Breast epithelium (tissue), 4 donors: ENCODE measurements around the gene SPRN. TPM values are rescaled to one million over a fixed set of nuclear protein-coding genes. Genes with fewer than 3 reads are reported as not detected.

ENCODE experiments used
- DNase-seq, 2 donors: peaks; one replicate each; pipeline ENCODE4 v3.0.0-alpha.2; 2019; ENCODE audit warnings: low spot score in 2 of 2
- H3K27ac ChIP-seq, 2 donors: fragments of 200-600 bp; sonication (generic) in 1 of 2; one replicate each; pipeline ENCODE4 v1.5.1; 2016 to 2019; ENCODE audit warnings: mild to moderate bottlenecking in 1 of 2
- H3K27me3 ChIP-seq, 2 donors: fragments of 200-600 bp; sonication (generic) in 1 of 2; one replicate each; pipeline versions ENCODE4 v1.5.1 to v1.6.0; 2017 to 2019; ENCODE audit warnings: control low read depth in 1 of 2, mild to moderate bottlenecking in 1 of 2
- H3K36me3 ChIP-seq: fragments of 200-600 bp; one replicate; pipeline ENCODE4 v1.5.1; 2019
- H3K4me1 ChIP-seq, 2 donors: fragments of 200-600 bp; sonication (generic); one replicate each; pipeline ENCODE4 v1.5.1; 2016 to 2019; ENCODE audit warnings: control low read depth in 1 of 2
- H3K4me3 ChIP-seq, 3 donors: fragments of 200-600 bp; sonication (generic); 1 replicate in 2 of 3; 2 replicates in 1 of 3; pipeline ENCODE4 v1.5.1; 2016 to 2019; ENCODE audit warnings: mild to moderate bottlenecking in 3 of 3, moderate library complexity in 2 of 3
- H3K9me3 ChIP-seq, 2 donors: fragments of 200-600 bp; sonication (generic) in 1 of 2; one replicate each; pipeline ENCODE4 v1.5.1; 2016 to 2019; ENCODE audit warnings: control low read depth in 1 of 2
- POLR2A ChIP-seq: fragments of 450-650 bp; IDR thresholded peaks from one replicate; pipeline ENCODE4 v1.6.1; 2016; ENCODE audit warnings: antibody characterized with exemption, mild to moderate bottlenecking, moderate library complexity
- POLR2AphosphoS5 ChIP-seq, 3 donors: sonication (generic); formaldehyde crosslinking; IDR thresholded peaks; one replicate each; pipeline ENCODE4 v1.6.1; 2017; ENCODE audit warnings: antibody characterized with exemption in 3 of 3
- intact Hi-C: fragments of 100-400 bp; cut with DNase I; formaldehyde crosslinking; loops from one replicate; pipeline ENCODE4 v1.15.1; 2023; ENCODE audit warnings: low total_unique reads
- total RNA-seq, 3 donors: library from RNA; depleted of rRNA; stranded (reverse); fragments of >200 nt; gene quantifications; one replicate each; pipeline ENCODE4 v1.1.0, GENCODE V29; 2016
- TF ChIP-seq, protein P1 (sequence below), 3 donors: fragments of 450-650 bp; IDR thresholded peaks; one replicate each; pipeline ENCODE4 v1.5.1; 2016 to 2017; ENCODE audit warnings: antibody characterized with exemption in 3 of 3, mild to moderate bottlenecking in 3 of 3, moderate library complexity in 3 of 3

SPRN gene
- total RNA-seq, 3 donors from 2014 or later, result 0.33 TPM; not detected in 2

DNA sequence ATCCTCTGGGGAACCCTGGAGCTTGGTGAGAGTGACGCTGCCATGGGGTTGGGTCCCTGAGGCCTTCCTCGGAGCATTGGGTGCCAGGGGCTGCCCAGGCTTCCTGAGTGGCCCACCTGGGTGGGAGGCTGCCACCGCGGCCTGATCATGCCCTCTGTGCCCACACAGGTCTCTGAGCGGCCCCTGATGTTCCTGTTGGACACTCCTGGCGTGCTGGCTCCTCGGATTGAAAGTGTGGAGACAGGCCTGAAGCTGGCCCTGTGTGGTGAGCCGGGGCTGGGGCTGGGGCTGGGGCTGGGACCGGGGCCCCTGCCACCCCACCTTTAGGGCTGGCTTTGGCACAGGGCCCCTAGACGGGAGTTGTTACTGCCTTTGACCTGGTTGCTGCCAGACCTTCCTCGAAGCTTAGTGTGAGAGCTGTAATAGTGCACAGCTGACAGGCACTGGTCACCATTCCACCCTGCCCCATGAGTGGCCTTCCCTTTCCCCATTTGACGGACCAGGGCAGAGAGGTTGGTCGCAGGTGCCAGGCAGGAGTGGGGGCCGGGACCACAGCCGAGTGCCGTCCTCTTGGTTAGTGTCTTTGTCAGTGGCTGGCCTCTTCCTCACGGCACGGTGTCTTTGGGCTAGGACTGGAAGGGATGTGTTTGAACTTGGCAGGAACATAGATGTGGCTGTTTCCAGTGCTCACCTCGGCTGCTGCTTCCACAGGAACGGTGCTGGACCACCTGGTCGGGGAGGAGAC lies 22.3 kb downstream of the SPRN start:
- TF ChIP-seq POLR2AphosphoS5 (IDR thresholded peaks at IDR 0.05), result no peak
- TF ChIP-seq, protein P1, sequence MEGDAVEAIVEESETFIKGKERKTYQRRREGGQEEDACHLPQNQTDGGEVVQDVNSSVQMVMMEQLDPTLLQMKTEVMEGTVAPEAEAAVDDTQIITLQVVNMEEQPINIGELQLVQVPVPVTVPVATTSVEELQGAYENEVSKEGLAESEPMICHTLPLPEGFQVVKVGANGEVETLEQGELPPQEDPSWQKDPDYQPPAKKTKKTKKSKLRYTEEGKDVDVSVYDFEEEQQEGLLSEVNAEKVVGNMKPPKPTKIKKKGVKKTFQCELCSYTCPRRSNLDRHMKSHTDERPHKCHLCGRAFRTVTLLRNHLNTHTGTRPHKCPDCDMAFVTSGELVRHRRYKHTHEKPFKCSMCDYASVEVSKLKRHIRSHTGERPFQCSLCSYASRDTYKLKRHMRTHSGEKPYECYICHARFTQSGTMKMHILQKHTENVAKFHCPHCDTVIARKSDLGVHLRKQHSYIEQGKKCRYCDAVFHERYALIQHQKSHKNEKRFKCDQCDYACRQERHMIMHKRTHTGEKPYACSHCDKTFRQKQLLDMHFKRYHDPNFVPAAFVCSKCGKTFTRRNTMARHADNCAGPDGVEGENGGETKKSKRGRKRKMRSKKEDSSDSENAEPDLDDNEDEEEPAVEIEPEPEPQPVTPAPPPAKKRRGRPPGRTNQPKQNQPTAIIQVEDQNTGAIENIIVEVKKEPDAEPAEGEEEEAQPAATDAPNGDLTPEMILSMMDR (IDR thresholded peaks at IDR 0.05), result no peak
- no peak for TF ChIP-seq POLR2A
- H3K36me3 ChIP-seq, result no peaks in the 10 kb centered on the region
- no peak for DNase-seq

GRCh38 chr10:133401500-133401899 lies 22.9 kb downstream of the SPRN start:
- Histone ChIP-seq H3K36me3 (no peaks in the 10 kb centered on the region), H3K27ac (no peak overlapping the region)
- DNase-seq, result no peak

More for the DNA sequence above, 22.3 kb downstream of the SPRN start:
- H3K4me3 ChIP-seq, result no peak overlapping the region
- H3K4me1 ChIP-seq, result no peaks in the 10 kb centered on the region
- no peaks in the 10 kb centered on the region for H3K9me3 ChIP-seq
- H3K27me3 ChIP-seq, result no peaks in the 10 kb centered on the region
- intact Hi-C loops, result no loop called here
- H3K27ac ChIP-seq, result no peak overlapping the region

GRCh38 chr10:133400624-133401424 lies 23.6 kb downstream of the SPRN start:
- intact Hi-C loops, result no loop called here
- Histone ChIP-seq H3K4me1 (no peaks in the 10 kb centered on the region), H3K9me3 (no peaks in the 10 kb centered on the region), H3K36me3 (no peaks in the 10 kb centered on the region), H3K27me3 (no peaks in the 10 kb centered on the region), H3K27ac (no peak overlapping the region), H3K4me3 (no peak overlapping the region)
- TF ChIP-seq POLR2A (no peak), POLR2AphosphoS5 (IDR thresholded peaks at IDR 0.05) (no peak)
- TF ChIP-seq, protein P1 (IDR thresholded peaks at IDR 0.05), result no peak
- DNase-seq, result no peak

More at GRCh38 chr10:133401500-133401899, 22.9 kb downstream of the SPRN start:
- intact Hi-C loops, result no loop called here
- no peaks in the 10 kb centered on the region for H3K4me1 ChIP-seq
- H3K9me3 ChIP-seq, result no peaks in the 10 kb centered on the region
- H3K4me3 ChIP-seq, result no peak overlapping the region
- TF ChIP-seq POLR2A, result no peak
- TF ChIP-seq POLR2AphosphoS5 (IDR thresholded peaks at IDR 0.05), result no peak
- TF ChIP-seq, protein P1 (IDR thresholded peaks at IDR 0.05), result no peak
- H3K27me3 ChIP-seq, result no peaks in the 10 kb centered on the region

DNA sequence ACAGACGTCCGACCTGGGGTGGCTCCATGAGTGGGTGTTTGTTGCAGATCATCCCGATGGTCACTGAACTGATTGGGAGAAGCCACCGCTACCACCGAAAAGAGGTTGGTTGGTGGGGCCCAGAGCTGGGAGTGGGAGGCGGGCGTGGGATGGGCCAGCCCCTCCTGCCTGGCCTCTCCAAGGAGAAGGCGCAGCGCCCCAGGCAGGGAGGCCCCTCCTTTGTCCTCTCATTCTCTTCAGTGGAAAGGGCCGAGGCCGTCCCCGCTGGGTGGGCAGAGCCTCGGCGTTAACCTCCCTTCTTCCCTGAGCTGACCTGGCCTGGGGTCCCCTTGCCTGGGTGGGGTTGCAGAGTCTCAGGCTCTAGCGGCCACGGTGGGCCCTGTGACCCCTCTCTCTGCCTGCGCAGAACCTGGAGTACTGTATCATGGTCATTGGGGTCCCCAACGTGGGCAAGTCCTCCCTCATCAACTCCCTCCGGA lies 25.3 kb downstream of the SPRN start:
- TF ChIP-seq POLR2AphosphoS5 (IDR thresholded peaks at IDR 0.05), result no peak
- TF ChIP-seq, protein P1 (IDR thresholded peaks at IDR 0.05), result no peak
- TF ChIP-seq POLR2A, result no peak
- Histone ChIP-seq H3K27ac (no peak overlapping the region), H3K4me1 (peaks cover 3 to 8% of the 10 kb centered on the region in 2 donors), H3K36me3 (no peaks in the 10 kb centered on the region), H3K9me3 (no peaks in the 10 kb centered on the region), H3K4me3 (no peak overlapping the region), H3K27me3 (no peaks in the 10 kb centered on the region)
- no peak for DNase-seq
- intact Hi-C loops, result no loop called here

- Histone ChIP-seq H3K4me3 (no peak overlapping the region), H3K27me3 (no peaks in the 10 kb centered on the region), H3K27ac (no peak overlapping the region), H3K36me3 (no peaks in the 10 kb centered on the region), H3K9me3 (no peaks in the 10 kb centered on the region), H3K4me1 (peaks cover 3 to 8% of the 10 kb centered on the region in 2 donors)
- TF ChIP-seq POLR2AphosphoS5 (IDR thresholded peaks at IDR 0.05) (no peak), POLR2A (no peak)
- TF ChIP-seq, protein P1 (IDR thresholded peaks at IDR 0.05), result no peak
- DNase-seq, result no peak
- intact Hi-C loops, result no loop called here
Measured at GRCh38 chr10:133397938-133398337, 26.5 kb downstream of the SPRN start.
